ENCODE data around the gene IQCC. TPM values are rescaled to one million over a fixed set of nuclear protein-coding genes. Genes with fewer than 3 reads are reported as not detected.

The IQCC gene
- total RNA-seq, 1 donor from 2014 or later: 1.1 TPM

- ATAC-seq: no peak
- no peak for DNase-seq (ENCODE audit: low spot score)
- intact Hi-C loops (cut with DNase I): no loop called here
Observed at GRCh38 chr1:32194984-32195383, 10.5 kb upstream of the IQCC start.

GRCh38 chr1:32195531-32195930 lies 9.9 kb upstream of the IQCC start:
- intact Hi-C loops (cut with DNase I): no loop called here
- DNase-seq (ENCODE audit: low spot score): no peak
- no peak for ATAC-seq

- ATAC-seq: no peak
- no peak for DNase-seq (ENCODE audit: low spot score)
- intact Hi-C loops (cut with DNase I): no loop called here
Observed at GRCh38 chr1:32195972-32196823, 9.3 kb upstream of the IQCC start.

GRCh38 chr1:32197074-32197473 lies 8.4 kb upstream of the IQCC start:
- no peak for DNase-seq (ENCODE audit: low spot score)
- ATAC-seq: no peak
- intact Hi-C loops (cut with DNase I): no loop called here

- ATAC-seq (no peak), DNase-seq (ENCODE audit: low spot score) (no peak)
- intact Hi-C loops (cut with DNase I): no loop called here
Observed at GRCh38 chr1:32197837-32198236, 7.6 kb upstream of the IQCC start.

GRCh38 chr1:32198237-32199042 lies 7.0 kb upstream of the IQCC start:
- ATAC-seq (no peak), DNase-seq (ENCODE audit: low spot score) (no peak)
- intact Hi-C loops (cut with DNase I): no loop called here

- no peak for ATAC-seq
- no peak for DNase-seq (ENCODE audit: low spot score)
- intact Hi-C loops (cut with DNase I): no loop called here
Observed at GRCh38 chr1:32199043-32199716, 6.3 kb upstream of the IQCC start.

GRCh38 chr1:32199717-32200072 lies 5.8 kb upstream of the IQCC start:
- no peak for DNase-seq (ENCODE audit: low spot score)
- ATAC-seq: peak; percentile 4

GRCh38 chr1:32200226-32201010 lies 5.1 kb upstream of the IQCC start, which contains the start of gene CCDC28B:
Gene CCDC28B, plus strand, starts transcription at chr1:32200595. Its CDS starts 1,341 bp downstream, at chr1:32201936.
- intact Hi-C loops (cut with DNase I): no loop called here
- peak; percentile 81 for ATAC-seq
- DNase-seq (ENCODE audit: low spot score): peak; percentile 87

More at GRCh38 chr1:32199717-32200072, 5.8 kb upstream of the IQCC start:
- intact Hi-C loops (cut with DNase I): no loop called here

GRCh38 chr1:32201011-32201855 lies 4.2 kb upstream of the IQCC start:
- DNase-seq (ENCODE audit: low spot score): peak; percentile 85
- peak; percentile 51 for ATAC-seq
- intact Hi-C loops (cut with DNase I): no loop called here

GRCh38 chr1:32204943-32205361 lies 519 bp upstream of the IQCC start:
- intact Hi-C loops (cut with DNase I): no loop called here
- ATAC-seq (no peak), DNase-seq (ENCODE audit: low spot score) (no peak)

GRCh38 chr1:32208469-32208868 lies 3.0 kb downstream of the IQCC start:
- intact Hi-C loops (cut with DNase I): no loop called here
- ATAC-seq: no peak
- no peak for DNase-seq (ENCODE audit: low spot score)

- ATAC-seq: no peak
- DNase-seq (ENCODE audit: low spot score): no peak
- intact Hi-C loops (cut with DNase I): no loop called here
Observed at GRCh38 chr1:32208891-32209328, 3.4 kb downstream of the IQCC start, which contains the start of gene DCDC2B. Gene DCDC2B, plus strand, starts transcription at chr1:32209089. Its CDS starts 5 bp downstream, at chr1:32209094.

- DNase-seq (ENCODE audit: low spot score) (no peak), ATAC-seq (peak; percentile 66)
- intact Hi-C loops (cut with DNase I): no loop called here
Observed at GRCh38 chr1:32215629-32216480, 10.4 kb downstream of the IQCC start.

- DNase-seq (ENCODE audit: low spot score) (no peak), ATAC-seq (no peak)
- intact Hi-C loops (cut with DNase I): no loop called here
Observed at GRCh38 chr1:32216566-32216965, 11.1 kb downstream of the IQCC start.

GRCh38 chr1:32219022-32219421 lies 13.6 kb downstream of the IQCC start:
- ATAC-seq: no peak
- intact Hi-C loops (cut with DNase I): no loop called here
- DNase-seq (ENCODE audit: low spot score): no peak

All from sciatic nerve (tissue), 2 donors.